Neural progenitor cell (in vitro differentiated cells): ENCODE data around the gene CYFIP2. TPM values are rescaled to one million over a fixed set of nuclear protein-coding genes. Genes with fewer than 3 reads are reported as not detected.

ENCODE experiments used
- DNase-seq: peaks from one replicate; pipeline ENCODE4 v3.0.0-alpha.2; 2016; ENCODE audit warnings: low spot score
- H2AFZ ChIP-seq: fragments of 200-600 bp; sonication (generic); replicated peaks from 2 replicates; pipeline ENCODE4 v1.6.1; 2016; ENCODE audit warnings: antibody characterized with exemption
- H3F3A ChIP-seq: fragments of 200-600 bp; sonication (generic); 2 replicates; pipeline ENCODE4 v1.6.1; 2016; ENCODE audit warnings: antibody characterized with exemption, low read depth
- H3K27ac ChIP-seq: fragments of 200-600 bp; sonication (generic); 2 replicates; pipeline ENCODE4 v1.5.1; 2016; ENCODE audit warnings: mild to moderate bottlenecking
- H3K27me3 ChIP-seq: fragments of 200-600 bp; sonication (generic); 2 replicates; pipeline ENCODE4 v1.6.1; 2016; ENCODE audit warnings: mild to moderate bottlenecking, moderate library complexity
- H3K36me3 ChIP-seq: fragments of 200-600 bp; sonication (generic); 2 replicates; pipeline ENCODE4 v1.5.1; 2016
- H3K4me1 ChIP-seq: fragments of 200-600 bp; sonication (generic); 2 replicates; pipeline ENCODE4 v1.6.1; 2016; ENCODE audit warnings: mixed run types
- H3K4me2 ChIP-seq: fragments of 200-600 bp; sonication (generic); 2 replicates; pipeline ENCODE4 v1.6.1; 2016
- H3K4me3 ChIP-seq: fragments of 200-600 bp; sonication (generic); 2 replicates; pipeline ENCODE4 v1.5.1; 2016
- H3K79me2 ChIP-seq: fragments of 200-600 bp; sonication (generic); 2 replicates; pipeline ENCODE4 v1.6.1; 2016; ENCODE audit warnings: low read depth
- H3K9ac ChIP-seq: fragments of 200-600 bp; sonication (generic); 2 replicates; pipeline ENCODE4 v1.6.1; 2016
- H3K9me3 ChIP-seq: fragments of 200-600 bp; sonication (generic); 2 replicates; pipeline ENCODE4 v1.5.1; 2016; ENCODE audit warnings: low read depth
- H4K20me1 ChIP-seq: fragments of 200-600 bp; sonication (generic); 2 replicates; pipeline ENCODE4 v1.6.1; 2016; ENCODE audit warnings: low read depth
- H3K27ac Mint-ChIP-seq: 3 replicates; pipeline ENCODE4 v1.8.0; 2021; ENCODE audit warnings: mixed read lengths
- H3K27me3 Mint-ChIP-seq: 2 replicates; pipeline ENCODE4 v1.8.0; 2022; ENCODE audit warnings: low read depth, mild to moderate bottlenecking, inconsistent platforms, moderate library complexity, mixed read lengths; ENCODE audit not compliant: insufficient read depth
- H3K36me3 Mint-ChIP-seq: 3 replicates; pipeline ENCODE4 v1.8.0; 2021; ENCODE audit warnings: mixed read lengths
- H3K4me1 Mint-ChIP-seq: 3 replicates; pipeline ENCODE4 v1.8.0; 2021; ENCODE audit warnings: mixed read lengths
- H3K4me3 Mint-ChIP-seq: 3 replicates; pipeline ENCODE4 v1.8.0; 2021; ENCODE audit warnings: mild to moderate bottlenecking, moderate library complexity, mixed read lengths
- H3K9me3 Mint-ChIP-seq: 3 replicates; pipeline ENCODE4 v1.8.0; 2020; ENCODE audit warnings: mixed read lengths
- EZH2 ChIP-seq: fragments of 200-600 bp; sonication (generic); IDR thresholded peaks from 2 replicates; pipeline ENCODE4 v1.6.1; 2017; ENCODE audit warnings: antibody characterized with exemption, mild to moderate bottlenecking, moderate library complexity
- EZH2phosphoT487 ChIP-seq: fragments of 200-600 bp; sonication (generic); IDR thresholded peaks from 2 replicates; pipeline ENCODE4 v1.6.1; 2017; ENCODE audit warnings: antibody characterized with exemption
- total RNA-seq: library from RNA; depleted of rRNA; stranded (reverse); fragments of >200 nt; gene quantifications from 2 replicates; pipeline ENCODE4 v1.2.3, GENCODE V29; 2015; ENCODE audit warnings: low replicate concordance
- TF ChIP-seq, protein P1 (sequence below): fragments of 200-600 bp; sonication (generic); IDR thresholded peaks from 2 replicates; pipeline ENCODE4 v1.5.1; 2017; ENCODE audit warnings: antibody characterized with exemption, mild to moderate bottlenecking

The CYFIP2 gene
- total RNA-seq, 1 donor from 2014 or later: 70.2 TPM

DNA sequence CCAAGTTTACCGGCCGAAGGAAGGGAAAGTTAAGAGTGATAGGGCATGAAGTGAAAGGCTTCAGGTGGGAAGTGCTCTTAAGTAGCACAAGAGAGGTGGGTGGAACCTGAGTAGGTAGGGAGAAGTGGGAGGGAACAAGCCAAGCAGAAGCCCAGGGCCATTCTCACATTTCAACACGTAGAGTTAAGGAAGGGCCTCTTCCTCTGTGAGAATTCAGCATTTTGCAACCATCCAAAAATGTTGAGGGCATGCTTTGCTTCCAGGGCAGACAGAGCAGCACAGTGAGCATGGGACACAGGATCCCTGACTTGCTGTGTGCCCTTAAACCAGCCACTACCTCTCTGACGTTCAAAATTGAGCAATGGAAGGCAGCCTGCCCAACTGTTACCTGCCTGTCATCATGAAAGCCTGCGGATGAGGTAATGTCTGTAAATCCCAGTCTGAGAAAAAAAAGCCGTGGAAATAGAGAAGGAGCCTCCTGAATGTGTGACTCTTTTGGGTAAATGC, 3.3 kb downstream of the CYFIP2 start:
- Histone ChIP-seq H3K4me2 (no peak overlapping the region), H3K9me3 (no peaks in the 10 kb centered on the region), H3K9ac (no peak overlapping the region), H3K4me3 (no peak overlapping the region), H3K27me3 (peaks cover 14% of the 10 kb centered on the region), H3K79me2 (peaks cover 77% of the 10 kb centered on the region), H2AFZ (no peak overlapping the region), H4K20me1 (peaks cover 45% of the 10 kb centered on the region), H3K36me3 (no peaks in the 10 kb centered on the region), H3K27ac (no peak overlapping the region), H3F3A (no peaks in the 10 kb centered on the region), H3K4me1 (peaks cover 33% of the 10 kb centered on the region)
- Mint-ChIP-seq H3K27ac (no peak overlapping the region), H3K27me3 (no peaks in the 10 kb centered on the region), H3K36me3 (no peaks in the 10 kb centered on the region), H3K9me3 (no peaks in the 10 kb centered on the region), H3K4me1 (peaks cover 22% of the 10 kb centered on the region), H3K4me3 (no peak overlapping the region)
- no peak for DNase-seq
- TF ChIP-seq EZH2phosphoT487: no peak
- TF ChIP-seq EZH2: no peak
- TF ChIP-seq, protein P1, sequence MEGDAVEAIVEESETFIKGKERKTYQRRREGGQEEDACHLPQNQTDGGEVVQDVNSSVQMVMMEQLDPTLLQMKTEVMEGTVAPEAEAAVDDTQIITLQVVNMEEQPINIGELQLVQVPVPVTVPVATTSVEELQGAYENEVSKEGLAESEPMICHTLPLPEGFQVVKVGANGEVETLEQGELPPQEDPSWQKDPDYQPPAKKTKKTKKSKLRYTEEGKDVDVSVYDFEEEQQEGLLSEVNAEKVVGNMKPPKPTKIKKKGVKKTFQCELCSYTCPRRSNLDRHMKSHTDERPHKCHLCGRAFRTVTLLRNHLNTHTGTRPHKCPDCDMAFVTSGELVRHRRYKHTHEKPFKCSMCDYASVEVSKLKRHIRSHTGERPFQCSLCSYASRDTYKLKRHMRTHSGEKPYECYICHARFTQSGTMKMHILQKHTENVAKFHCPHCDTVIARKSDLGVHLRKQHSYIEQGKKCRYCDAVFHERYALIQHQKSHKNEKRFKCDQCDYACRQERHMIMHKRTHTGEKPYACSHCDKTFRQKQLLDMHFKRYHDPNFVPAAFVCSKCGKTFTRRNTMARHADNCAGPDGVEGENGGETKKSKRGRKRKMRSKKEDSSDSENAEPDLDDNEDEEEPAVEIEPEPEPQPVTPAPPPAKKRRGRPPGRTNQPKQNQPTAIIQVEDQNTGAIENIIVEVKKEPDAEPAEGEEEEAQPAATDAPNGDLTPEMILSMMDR: no peak

DNA sequence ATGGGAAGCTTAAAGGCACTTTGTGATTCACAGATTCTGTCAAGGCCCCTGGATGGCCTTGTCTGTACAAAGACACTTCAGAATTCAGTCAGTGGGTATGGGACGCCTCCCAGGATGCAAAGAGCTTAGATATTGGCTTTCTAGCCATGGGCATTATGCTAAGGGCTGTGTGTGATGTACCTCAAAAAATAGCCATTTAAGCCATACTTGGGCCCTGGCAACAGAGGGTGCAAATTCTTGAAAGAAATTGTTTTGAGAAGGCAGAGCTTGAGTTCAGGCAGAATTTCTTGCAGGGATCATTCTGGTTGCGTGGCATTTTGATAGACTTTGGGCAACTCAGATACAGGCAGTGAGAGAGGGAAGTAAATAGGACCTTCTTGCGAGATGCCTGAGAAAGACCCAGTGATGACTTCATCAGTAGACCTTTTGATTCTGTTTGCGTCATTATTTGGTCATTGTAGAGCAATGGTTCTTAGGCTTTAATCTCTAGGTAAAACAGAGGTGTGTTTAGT, 3.9 kb downstream of the CYFIP2 start:
- Histone ChIP-seq H3K4me1 (peaks cover 33% of the 10 kb centered on the region), H3K4me2 (no peak overlapping the region), H3K36me3 (no peaks in the 10 kb centered on the region), H3K27me3 (peaks cover 8% of the 10 kb centered on the region), H3K79me2 (peaks cover 83% of the 10 kb centered on the region), H3F3A (no peaks in the 10 kb centered on the region), H4K20me1 (peaks cover 49% of the 10 kb centered on the region), H3K9ac (no peak overlapping the region), H3K4me3 (no peak overlapping the region), H3K9me3 (no peaks in the 10 kb centered on the region), H2AFZ (no peak overlapping the region), H3K27ac (no peak overlapping the region)
- Mint-ChIP-seq H3K9me3 (no peaks in the 10 kb centered on the region), H3K27ac (no peak overlapping the region), H3K4me1 (peaks cover 22% of the 10 kb centered on the region), H3K4me3 (no peak overlapping the region), H3K36me3 (no peaks in the 10 kb centered on the region), H3K27me3 (no peaks in the 10 kb centered on the region)
- TF ChIP-seq EZH2phosphoT487 (no peak), EZH2 (no peak)
- TF ChIP-seq, protein P1: no peak
- DNase-seq: no peak

DNA sequence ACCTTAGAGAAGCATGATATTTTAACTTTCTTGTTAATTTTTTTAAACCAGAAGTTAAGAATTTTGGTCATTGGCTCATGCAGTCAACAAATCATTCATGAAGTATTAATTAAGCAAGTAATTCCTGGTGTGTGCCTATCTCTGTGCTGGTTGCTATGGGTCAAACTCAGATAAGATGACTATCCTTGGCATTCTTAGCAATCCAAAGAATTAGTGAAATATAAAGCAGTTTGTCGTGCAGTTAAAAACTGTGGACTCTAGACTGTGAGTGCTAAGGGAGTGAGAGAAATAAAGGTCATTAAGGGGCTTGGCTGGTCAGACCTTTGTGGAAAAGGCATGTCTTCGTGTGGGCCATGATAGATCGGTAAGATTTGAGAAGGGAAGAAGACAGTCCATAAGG, 4.8 kb downstream of the CYFIP2 start:
- Mint-ChIP-seq H3K4me3 (no peak overlapping the region), H3K36me3 (no peaks in the 10 kb centered on the region), H3K27me3 (no peaks in the 10 kb centered on the region), H3K4me1 (peaks cover 19% of the 10 kb centered on the region), H3K9me3 (no peaks in the 10 kb centered on the region), H3K27ac (no peak overlapping the region)
- H3K27ac ChIP-seq: no peak overlapping the region
- peaks cover 92% of the 10 kb centered on the region for H3K79me2 ChIP-seq
- peaks cover 49% of the 10 kb centered on the region for H4K20me1 ChIP-seq
- DNase-seq: no peak
- no peak overlapping the region for H3K4me3 ChIP-seq
- H3K36me3 ChIP-seq: no peaks in the 10 kb centered on the region
- no peaks in the 10 kb centered on the region for H3K27me3 ChIP-seq
- H3K4me2 ChIP-seq: no peak overlapping the region
- H3K9me3 ChIP-seq: no peaks in the 10 kb centered on the region
- peaks cover 28% of the 10 kb centered on the region for H3K4me1 ChIP-seq
- no peak for TF ChIP-seq EZH2phosphoT487
- no peak for TF ChIP-seq EZH2
- TF ChIP-seq, protein P1: no peak
- no peak overlapping the region for H3K9ac ChIP-seq
- H2AFZ ChIP-seq: no peak overlapping the region
- H3F3A ChIP-seq: no peaks in the 10 kb centered on the region
